GM18511 (cell line): Measurements from ENCODE around the gene DSCAM.

ENCODE experiments used
- ATAC-seq: cut with Tn5 transposase; IDR thresholded peaks from one replicate; pipeline ENCODE4 v1.9.1; 2021; ENCODE audit warnings: mild to moderate bottlenecking, moderate library complexity; ENCODE audit not compliant: unreplicated experiment

The DSCAM gene

GRCh38 chr21:40402884-40403582, 443.9 kb downstream of the DSCAM start:
- no peak for ATAC-seq

- ATAC-seq = no peak
Measured at GRCh38 chr21:40395732-40396131, 451.2 kb downstream of the DSCAM start.

GRCh38 chr21:40393066-40393465, 453.9 kb downstream of the DSCAM start:
- ATAC-seq = no peak

GRCh38 chr21:40388046-40388445, 458.9 kb downstream of the DSCAM start:
- ATAC-seq = no peak

GRCh38 chr21:40386981-40387747, 459.8 kb downstream of the DSCAM start:
- no peak for ATAC-seq

- no peak for ATAC-seq
Measured at GRCh38 chr21:40386294-40386911, 460.6 kb downstream of the DSCAM start.

GRCh38 chr21:40385883-40386282, 461.1 kb downstream of the DSCAM start:
- no peak for ATAC-seq

GRCh38 chr21:40383951-40384350, 463.0 kb downstream of the DSCAM start:
- ATAC-seq = no peak

- ATAC-seq = no peak
Measured at GRCh38 chr21:40381111-40381510, 465.8 kb downstream of the DSCAM start.

- ATAC-seq = no peak
Measured at GRCh38 chr21:40379881-40380810, 466.8 kb downstream of the DSCAM start.

- ATAC-seq = no peak
Measured at GRCh38 chr21:40377135-40377534, 469.8 kb downstream of the DSCAM start.

- ATAC-seq = no peak
Measured at GRCh38 chr21:40373761-40374160, 473.2 kb downstream of the DSCAM start.

GRCh38 chr21:40372506-40372905, 474.5 kb downstream of the DSCAM start:
- ATAC-seq = no peak

GRCh38 chr21:40371329-40371728, 475.6 kb downstream of the DSCAM start:
- ATAC-seq = no peak

- ATAC-seq = no peak
Measured at GRCh38 chr21:40356644-40357043, 490.3 kb downstream of the DSCAM start.

GRCh38 chr21:40355076-40355475, 491.9 kb downstream of the DSCAM start:
- ATAC-seq = no peak

- no peak for ATAC-seq
Measured at GRCh38 chr21:40351006-40351405, 496.0 kb downstream of the DSCAM start.

- no peak for ATAC-seq
Measured at GRCh38 chr21:40349591-40349990, 497.4 kb downstream of the DSCAM start.

GRCh38 chr21:40345711-40346321, 501.1 kb downstream of the DSCAM start:
- no peak for ATAC-seq

- ATAC-seq = no peak
Measured at GRCh38 chr21:40340357-40340756, 506.6 kb downstream of the DSCAM start.
